Measurements from ENCODE around the gene NSRP1.

DNA sequence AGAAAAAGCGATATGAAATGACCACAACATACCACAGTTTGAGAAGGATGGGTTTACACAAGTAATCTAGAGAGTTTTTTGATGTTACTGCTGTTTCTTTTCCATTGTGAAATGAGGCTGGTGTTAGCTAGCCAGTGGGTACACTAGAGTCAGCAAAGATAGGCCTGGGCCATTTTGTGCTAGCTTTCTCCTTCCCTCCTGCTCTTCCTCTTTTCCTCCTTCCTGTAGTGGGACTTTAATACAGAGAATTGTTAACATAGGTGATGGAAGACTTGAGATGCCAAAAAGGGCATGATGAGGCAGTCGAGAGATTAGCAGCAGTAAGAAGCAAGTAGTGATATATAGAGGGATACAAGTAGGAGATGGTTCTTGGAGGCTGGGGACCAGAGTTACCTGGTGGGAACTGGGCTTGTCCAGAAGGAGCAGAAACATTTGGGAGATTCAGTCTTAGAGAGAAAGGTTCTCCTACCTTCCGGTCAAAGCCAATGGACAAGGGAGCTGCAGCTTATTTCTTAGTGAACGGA, 7.7 kb downstream of the NSRP1 start:
- TF ChIP-seq, protein P1, sequence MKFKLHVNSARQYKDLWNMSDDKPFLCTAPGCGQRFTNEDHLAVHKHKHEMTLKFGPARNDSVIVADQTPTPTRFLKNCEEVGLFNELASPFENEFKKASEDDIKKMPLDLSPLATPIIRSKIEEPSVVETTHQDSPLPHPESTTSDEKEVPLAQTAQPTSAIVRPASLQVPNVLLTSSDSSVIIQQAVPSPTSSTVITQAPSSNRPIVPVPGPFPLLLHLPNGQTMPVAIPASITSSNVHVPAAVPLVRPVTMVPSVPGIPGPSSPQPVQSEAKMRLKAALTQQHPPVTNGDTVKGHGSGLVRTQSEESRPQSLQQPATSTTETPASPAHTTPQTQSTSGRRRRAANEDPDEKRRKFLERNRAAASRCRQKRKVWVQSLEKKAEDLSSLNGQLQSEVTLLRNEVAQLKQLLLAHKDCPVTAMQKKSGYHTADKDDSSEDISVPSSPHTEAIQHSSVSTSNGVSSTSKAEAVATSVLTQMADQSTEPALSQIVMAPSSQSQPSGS (IDR thresholded peaks at IDR 0.05; ENCODE audit: low read length), result no peak
- TF ChIP-seq POLR2AphosphoS5 (IDR thresholded peaks at IDR 0.05; ENCODE audit: low read depth, low read length), result no peak
